Stomach (tissue), 4 donors: ENCODE measurements around the gene ORM1.
"Not testable (repeated sequence)": the region's sequence is repeated elsewhere in the genome, so short reads cannot be mapped to it uniquely, and the experiment has no call there.

Experiments used
- CTCF ChIP-seq, 7 experiments: fragments of 450-650 bp in 4 of 7; fragments of 200-600 bp in 3 of 7; sonication (generic) in 3 of 7; IDR thresholded peaks; one replicate each; pipeline ENCODE4 v1.5.1; 2016 to 2019; ENCODE audit warnings: antibody characterized with exemption in 7 of 7, control low read depth in 2 of 7, mild to moderate bottlenecking in 1 of 7
- POLR2A ChIP-seq, 4 donors: fragments of 450-650 bp; IDR thresholded peaks; one replicate each; pipeline ENCODE4 v1.6.1; 2016; ENCODE audit warnings: antibody characterized with exemption in 4 of 4, control low read depth in 2 of 4, mild to moderate bottlenecking in 1 of 4, moderate library complexity in 1 of 4
- POLR2AphosphoS5 ChIP-seq, 3 donors: sonication (generic); formaldehyde crosslinking; IDR thresholded peaks; one replicate each; pipeline ENCODE4 v1.6.1; 2016; ENCODE audit warnings: antibody characterized with exemption in 3 of 3

DNA sequence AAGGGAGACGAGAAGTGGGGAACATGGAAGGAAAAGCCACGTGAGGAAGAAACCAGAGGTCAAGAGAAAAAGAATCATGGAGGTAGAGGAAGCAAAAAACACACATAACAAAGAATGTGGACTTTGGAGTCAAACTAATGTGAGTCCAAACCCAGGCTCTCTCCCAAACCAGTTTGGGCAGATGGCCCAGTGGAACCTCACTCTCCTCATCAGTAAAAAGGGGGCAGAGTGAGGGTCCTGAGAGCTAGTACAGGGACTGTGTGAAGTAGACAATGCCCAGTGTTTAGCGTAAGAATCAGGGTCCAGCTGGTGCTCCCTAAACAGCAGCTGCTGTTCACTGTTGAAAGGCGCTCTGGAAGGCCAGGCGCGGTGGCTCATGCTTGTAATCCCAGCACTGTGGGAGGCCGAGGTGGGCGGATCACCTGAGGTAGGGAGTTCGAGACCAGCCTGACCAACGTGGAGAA, 5.5 kb downstream of the ORM1 start:
- not testable (repeated sequence) for TF ChIP-seq POLR2A, CTCF, POLR2AphosphoS5 (IDR thresholded peaks at IDR 0.05)
